ENCODE data around the gene PI4KA.

GRCh38 chr22:20873214-20873613 lies 14.6 kb upstream of the PI4KA start:
- TF ChIP-seq YY1 (IDR thresholded peaks at IDR 0.05; ENCODE audit: low read depth) (no peak), EP300 (IDR thresholded peaks at IDR 0.05; ENCODE audit: borderline replicate concordance) (no peak), EGR1 (IDR thresholded peaks at IDR 0.05) (no peak)
- TF ChIP-seq, protein P1, sequence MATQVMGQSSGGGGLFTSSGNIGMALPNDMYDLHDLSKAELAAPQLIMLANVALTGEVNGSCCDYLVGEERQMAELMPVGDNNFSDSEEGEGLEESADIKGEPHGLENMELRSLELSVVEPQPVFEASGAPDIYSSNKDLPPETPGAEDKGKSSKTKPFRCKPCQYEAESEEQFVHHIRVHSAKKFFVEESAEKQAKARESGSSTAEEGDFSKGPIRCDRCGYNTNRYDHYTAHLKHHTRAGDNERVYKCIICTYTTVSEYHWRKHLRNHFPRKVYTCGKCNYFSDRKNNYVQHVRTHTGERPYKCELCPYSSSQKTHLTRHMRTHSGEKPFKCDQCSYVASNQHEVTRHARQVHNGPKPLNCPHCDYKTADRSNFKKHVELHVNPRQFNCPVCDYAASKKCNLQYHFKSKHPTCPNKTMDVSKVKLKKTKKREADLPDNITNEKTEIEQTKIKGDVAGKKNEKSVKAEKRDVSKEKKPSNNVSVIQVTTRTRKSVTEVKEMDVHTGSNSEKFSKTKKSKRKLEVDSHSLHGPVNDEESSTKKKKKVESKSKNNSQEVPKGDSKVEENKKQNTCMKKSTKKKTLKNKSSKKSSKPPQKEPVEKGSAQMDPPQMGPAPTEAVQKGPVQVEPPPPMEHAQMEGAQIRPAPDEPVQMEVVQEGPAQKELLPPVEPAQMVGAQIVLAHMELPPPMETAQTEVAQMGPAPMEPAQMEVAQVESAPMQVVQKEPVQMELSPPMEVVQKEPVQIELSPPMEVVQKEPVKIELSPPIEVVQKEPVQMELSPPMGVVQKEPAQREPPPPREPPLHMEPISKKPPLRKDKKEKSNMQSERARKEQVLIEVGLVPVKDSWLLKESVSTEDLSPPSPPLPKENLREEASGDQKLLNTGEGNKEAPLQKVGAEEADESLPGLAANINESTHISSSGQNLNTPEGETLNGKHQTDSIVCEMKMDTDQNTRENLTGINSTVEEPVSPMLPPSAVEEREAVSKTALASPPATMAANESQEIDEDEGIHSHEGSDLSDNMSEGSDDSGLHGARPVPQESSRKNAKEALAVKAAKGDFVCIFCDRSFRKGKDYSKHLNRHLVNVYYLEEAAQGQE (IDR thresholded peaks at IDR 0.05; ENCODE audit: low read depth) = no peak
